Measurements from ENCODE around the gene SLC1A5. TPM values are rescaled to one million over a fixed set of nuclear protein-coding genes. Genes with fewer than 3 reads are reported as not detected.
"Not testable (repeated sequence)": the region's sequence is repeated elsewhere in the genome, so short reads cannot be mapped to it uniquely, and the experiment has no call there.

SLC1A5 gene
- polyA plus RNA-seq, 2 donors, result 40.3 to 84.4 TPM

GRCh38 chr19:46775642-46776258 is 12.6 kb downstream of the SLC1A5 start:
- no peak overlapping the region for H3K27ac ChIP-seq (ENCODE audit: low read depth in 2 of 2, low read length in 1 of 2)
- no peaks in the 10 kb centered on the region for H3K27me3 ChIP-seq (ENCODE audit: control insufficient read depth in 1 of 2, insufficient read depth in 2 of 2, low read length in 2 of 2)
- H3K36me3 ChIP-seq (ENCODE audit: control insufficient read depth in 2 of 2, insufficient read depth in 2 of 2, low read length in 1 of 2), result peaks cover 14 to 26% of the 10 kb centered on the region in 2 donors
- WGBS, 2 donors, result 91 to 96% methylated on average over 11 of the region's 11 CpGs
- no peaks in the 10 kb centered on the region for H3K4me1 ChIP-seq (ENCODE audit: control insufficient read depth in 2 of 2, insufficient read depth in 2 of 2, low read length in 1 of 2)
- no peak overlapping the region for H3K4me3 ChIP-seq (ENCODE audit: low read depth in 1 of 2, low read length in 2 of 2)
- H3K9me3 ChIP-seq (ENCODE audit: control insufficient read depth in 2 of 2, insufficient read depth in 1 of 2, low read depth in 1 of 2, low read length in 1 of 2), result no peaks in the 10 kb centered on the region

GRCh38 chr19:46773018-46773399 is 15.4 kb downstream of the SLC1A5 start:
- Histone ChIP-seq H3K27ac (ENCODE audit: low read depth in 2 of 2, low read length in 1 of 2) (no peak overlapping the region), H3K36me3 (ENCODE audit: control insufficient read depth in 2 of 2, insufficient read depth in 2 of 2, low read length in 1 of 2) (peaks cover 10 to 21% of the 10 kb centered on the region in 2 donors), H3K9me3 (ENCODE audit: control insufficient read depth in 2 of 2, insufficient read depth in 1 of 2, low read depth in 1 of 2, low read length in 1 of 2) (no peaks in the 10 kb centered on the region), H3K4me1 (ENCODE audit: control insufficient read depth in 2 of 2, insufficient read depth in 2 of 2, low read length in 1 of 2) (no peaks in the 10 kb centered on the region), H3K27me3 (ENCODE audit: control insufficient read depth in 1 of 2, insufficient read depth in 2 of 2, low read length in 2 of 2) (no peaks in the 10 kb centered on the region), H3K4me3 (ENCODE audit: low read depth in 1 of 2, low read length in 2 of 2) (no peak overlapping the region)
- WGBS, 2 donors, result 78 to 80% methylated on average over 7 of the region's 7 CpGs

GRCh38 chr19:46772170-46773017 is 16.0 kb downstream of the SLC1A5 start:
- no peaks in the 10 kb centered on the region for H3K9me3 ChIP-seq (ENCODE audit: control insufficient read depth in 2 of 2, insufficient read depth in 1 of 2, low read depth in 1 of 2, low read length in 1 of 2)
- H3K4me1 ChIP-seq (ENCODE audit: control insufficient read depth in 2 of 2, insufficient read depth in 2 of 2, low read length in 1 of 2), result no peaks in the 10 kb centered on the region
- whole genome bisulfite sequencing, 2 donors, result 71 to 84% methylated on average over 11 to 12 of the region's 12 CpGs
- no peaks in the 10 kb centered on the region for H3K27me3 ChIP-seq (ENCODE audit: control insufficient read depth in 1 of 2, insufficient read depth in 2 of 2, low read length in 2 of 2)
- H3K4me3 ChIP-seq (ENCODE audit: low read depth in 1 of 2, low read length in 2 of 2), result no peak overlapping the region
- H3K27ac ChIP-seq (ENCODE audit: low read depth in 2 of 2, low read length in 1 of 2), result no peak overlapping the region
- peaks cover 10 to 21% of the 10 kb centered on the region in 2 donors for H3K36me3 ChIP-seq (ENCODE audit: control insufficient read depth in 2 of 2, insufficient read depth in 2 of 2, low read length in 1 of 2)

GRCh38 chr19:46768746-46769145 is 19.6 kb downstream of the SLC1A5 start:
- H3K27ac ChIP-seq (ENCODE audit: low read depth in 2 of 2, low read length in 1 of 2); H3K36me3 ChIP-seq (ENCODE audit: control insufficient read depth in 2 of 2, insufficient read depth in 2 of 2, low read length in 1 of 2); H3K9me3 ChIP-seq (ENCODE audit: control insufficient read depth in 2 of 2, insufficient read depth in 1 of 2, low read depth in 1 of 2, low read length in 1 of 2); H3K4me1 ChIP-seq (ENCODE audit: control insufficient read depth in 2 of 2, insufficient read depth in 2 of 2, low read length in 1 of 2); H3K4me3 ChIP-seq (ENCODE audit: low read depth in 1 of 2, low read length in 2 of 2); H3K27me3 ChIP-seq (ENCODE audit: control insufficient read depth in 1 of 2, insufficient read depth in 2 of 2, low read length in 2 of 2): not testable (repeated sequence)
- 23 to 47% methylated on average over 4 of the region's 4 CpGs for WGBS, 2 donors

- Histone ChIP-seq H3K4me3 (ENCODE audit: low read depth in 1 of 2, low read length in 2 of 2) (no peak overlapping the region), H3K36me3 (ENCODE audit: control insufficient read depth in 2 of 2, insufficient read depth in 2 of 2, low read length in 1 of 2) (no peaks in the 10 kb centered on the region), H3K27me3 (ENCODE audit: control insufficient read depth in 1 of 2, insufficient read depth in 2 of 2, low read length in 2 of 2) (no peaks in the 10 kb centered on the region), H3K4me1 (ENCODE audit: control insufficient read depth in 2 of 2, insufficient read depth in 2 of 2, low read length in 1 of 2) (peaks cover 0 to 5% of the 10 kb centered on the region in 2 donors), H3K27ac (ENCODE audit: low read depth in 2 of 2, low read length in 1 of 2) (no peak overlapping the region), H3K9me3 (ENCODE audit: control insufficient read depth in 2 of 2, insufficient read depth in 1 of 2, low read depth in 1 of 2, low read length in 1 of 2) (no peaks in the 10 kb centered on the region)
- WGBS, 2 donors, result 58 to 66% methylated on average over 18 of the region's 18 CpGs
Observed at GRCh38 chr19:46766569-46767317, 21.7 kb downstream of the SLC1A5 start.

- Histone ChIP-seq H3K27ac (ENCODE audit: low read depth in 2 of 2, low read length in 1 of 2) (peak overlapping the region; percentile 93 to 97), H3K4me1 (ENCODE audit: control insufficient read depth in 2 of 2, insufficient read depth in 2 of 2, low read length in 1 of 2) (peaks cover 0 to 5% of the 10 kb centered on the region in 2 donors), H3K27me3 (ENCODE audit: control insufficient read depth in 1 of 2, insufficient read depth in 2 of 2, low read length in 2 of 2) (no peaks in the 10 kb centered on the region), H3K36me3 (ENCODE audit: control insufficient read depth in 2 of 2, insufficient read depth in 2 of 2, low read length in 1 of 2) (no peaks in the 10 kb centered on the region), H3K9me3 (ENCODE audit: control insufficient read depth in 2 of 2, insufficient read depth in 1 of 2, low read depth in 1 of 2, low read length in 1 of 2) (no peaks in the 10 kb centered on the region), H3K4me3 (ENCODE audit: low read depth in 1 of 2, low read length in 2 of 2) (no peak overlapping the region)
- 49 to 51% methylated on average over 11 of the region's 11 CpGs for WGBS, 2 donors
Observed at GRCh38 chr19:46764817-46765291, 23.5 kb downstream of the SLC1A5 start.

- Histone ChIP-seq H3K36me3 (ENCODE audit: control insufficient read depth in 2 of 2, insufficient read depth in 2 of 2, low read length in 1 of 2) (no peaks in the 10 kb centered on the region), H3K4me1 (ENCODE audit: control insufficient read depth in 2 of 2, insufficient read depth in 2 of 2, low read length in 1 of 2) (peaks cover 2 to 5% of the 10 kb centered on the region in 2 donors), H3K9me3 (ENCODE audit: control insufficient read depth in 2 of 2, insufficient read depth in 1 of 2, low read depth in 1 of 2, low read length in 1 of 2) (no peaks in the 10 kb centered on the region), H3K27me3 (ENCODE audit: control insufficient read depth in 1 of 2, insufficient read depth in 2 of 2, low read length in 2 of 2) (no peaks in the 10 kb centered on the region), H3K4me3 (ENCODE audit: low read depth in 1 of 2, low read length in 2 of 2) (no peak overlapping the region), H3K27ac (ENCODE audit: low read depth in 2 of 2, low read length in 1 of 2) (peak overlapping the region; percentile 67 to 87)
- 52 to 60% methylated on average over 6 of the region's 6 CpGs for WGBS, 2 donors
Observed at GRCh38 chr19:46762245-46762890, 26.0 kb downstream of the SLC1A5 start.

- H3K36me3 ChIP-seq (ENCODE audit: control insufficient read depth in 2 of 2, insufficient read depth in 2 of 2, low read length in 1 of 2), result peaks cover 0 to 1% of the 10 kb centered on the region in 2 donors
- WGBS, 2 donors, result 44 to 49% methylated on average over 5 of the region's 5 CpGs
- H3K9me3 ChIP-seq (ENCODE audit: control insufficient read depth in 2 of 2, insufficient read depth in 1 of 2, low read depth in 1 of 2, low read length in 1 of 2), result no peaks in the 10 kb centered on the region
- H3K27ac ChIP-seq (ENCODE audit: low read depth in 2 of 2, low read length in 1 of 2), result peak overlapping the region; percentile 51 to 67
- no peaks in the 10 kb centered on the region for H3K27me3 ChIP-seq (ENCODE audit: control insufficient read depth in 1 of 2, insufficient read depth in 2 of 2, low read length in 2 of 2)
- H3K4me3 ChIP-seq (ENCODE audit: low read depth in 1 of 2, low read length in 2 of 2), result no peak overlapping the region
- peaks cover 2 to 5% of the 10 kb centered on the region in 2 donors for H3K4me1 ChIP-seq (ENCODE audit: control insufficient read depth in 2 of 2, insufficient read depth in 2 of 2, low read length in 1 of 2)
Observed at GRCh38 chr19:46761418-46761831, 27.0 kb downstream of the SLC1A5 start.

GRCh38 chr19:46760897-46761296 is 27.5 kb downstream of the SLC1A5 start:
- not testable (repeated sequence) for H3K4me3 ChIP-seq (ENCODE audit: low read depth in 1 of 2, low read length in 2 of 2); H3K36me3 ChIP-seq (ENCODE audit: control insufficient read depth in 2 of 2, insufficient read depth in 2 of 2, low read length in 1 of 2); H3K27me3 ChIP-seq (ENCODE audit: control insufficient read depth in 1 of 2, insufficient read depth in 2 of 2, low read length in 2 of 2); H3K4me1 ChIP-seq (ENCODE audit: control insufficient read depth in 2 of 2, insufficient read depth in 2 of 2, low read length in 1 of 2); H3K9me3 ChIP-seq (ENCODE audit: control insufficient read depth in 2 of 2, insufficient read depth in 1 of 2, low read depth in 1 of 2, low read length in 1 of 2)
- peak overlapping the region; percentile 75 to 78 for H3K27ac ChIP-seq (ENCODE audit: low read depth in 2 of 2, low read length in 1 of 2)
- WGBS, 2 donors, result 60 to 74% methylated on average over 4 of the region's 4 CpGs

Data from esophagus (tissue), 2 donors.